GM12872 (cell line): Measurements from ENCODE around the gene ITIH4.

Source experiments
- TF ChIP-seq, protein P1 (sequence below): IDR thresholded peaks from 3 replicates; pipeline ENCODE4 v1.5.1; 2011; ENCODE audit warnings: low read depth, mild to moderate bottlenecking, low read length, moderate library complexity; ENCODE audit not compliant: insufficient read depth

The ITIH4 gene

DNA sequence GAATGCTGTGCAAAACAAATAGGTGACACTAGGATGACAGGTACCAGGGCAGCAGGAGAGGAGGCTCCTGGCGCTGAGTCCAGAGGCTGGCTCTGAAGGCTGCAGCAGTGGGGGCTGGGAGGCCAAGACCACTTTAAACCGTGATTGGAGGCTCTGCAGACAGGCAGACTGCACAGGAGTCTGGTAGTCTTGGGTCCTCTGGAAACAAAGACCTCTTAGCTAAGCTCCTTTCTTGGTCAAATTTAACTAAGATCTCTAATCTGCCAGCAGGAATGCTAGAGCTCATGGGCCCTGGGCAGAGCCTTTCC lies 8.8 kb upstream of the ITIH4 start:
- TF ChIP-seq, protein P1, sequence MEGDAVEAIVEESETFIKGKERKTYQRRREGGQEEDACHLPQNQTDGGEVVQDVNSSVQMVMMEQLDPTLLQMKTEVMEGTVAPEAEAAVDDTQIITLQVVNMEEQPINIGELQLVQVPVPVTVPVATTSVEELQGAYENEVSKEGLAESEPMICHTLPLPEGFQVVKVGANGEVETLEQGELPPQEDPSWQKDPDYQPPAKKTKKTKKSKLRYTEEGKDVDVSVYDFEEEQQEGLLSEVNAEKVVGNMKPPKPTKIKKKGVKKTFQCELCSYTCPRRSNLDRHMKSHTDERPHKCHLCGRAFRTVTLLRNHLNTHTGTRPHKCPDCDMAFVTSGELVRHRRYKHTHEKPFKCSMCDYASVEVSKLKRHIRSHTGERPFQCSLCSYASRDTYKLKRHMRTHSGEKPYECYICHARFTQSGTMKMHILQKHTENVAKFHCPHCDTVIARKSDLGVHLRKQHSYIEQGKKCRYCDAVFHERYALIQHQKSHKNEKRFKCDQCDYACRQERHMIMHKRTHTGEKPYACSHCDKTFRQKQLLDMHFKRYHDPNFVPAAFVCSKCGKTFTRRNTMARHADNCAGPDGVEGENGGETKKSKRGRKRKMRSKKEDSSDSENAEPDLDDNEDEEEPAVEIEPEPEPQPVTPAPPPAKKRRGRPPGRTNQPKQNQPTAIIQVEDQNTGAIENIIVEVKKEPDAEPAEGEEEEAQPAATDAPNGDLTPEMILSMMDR: no peak

DNA sequence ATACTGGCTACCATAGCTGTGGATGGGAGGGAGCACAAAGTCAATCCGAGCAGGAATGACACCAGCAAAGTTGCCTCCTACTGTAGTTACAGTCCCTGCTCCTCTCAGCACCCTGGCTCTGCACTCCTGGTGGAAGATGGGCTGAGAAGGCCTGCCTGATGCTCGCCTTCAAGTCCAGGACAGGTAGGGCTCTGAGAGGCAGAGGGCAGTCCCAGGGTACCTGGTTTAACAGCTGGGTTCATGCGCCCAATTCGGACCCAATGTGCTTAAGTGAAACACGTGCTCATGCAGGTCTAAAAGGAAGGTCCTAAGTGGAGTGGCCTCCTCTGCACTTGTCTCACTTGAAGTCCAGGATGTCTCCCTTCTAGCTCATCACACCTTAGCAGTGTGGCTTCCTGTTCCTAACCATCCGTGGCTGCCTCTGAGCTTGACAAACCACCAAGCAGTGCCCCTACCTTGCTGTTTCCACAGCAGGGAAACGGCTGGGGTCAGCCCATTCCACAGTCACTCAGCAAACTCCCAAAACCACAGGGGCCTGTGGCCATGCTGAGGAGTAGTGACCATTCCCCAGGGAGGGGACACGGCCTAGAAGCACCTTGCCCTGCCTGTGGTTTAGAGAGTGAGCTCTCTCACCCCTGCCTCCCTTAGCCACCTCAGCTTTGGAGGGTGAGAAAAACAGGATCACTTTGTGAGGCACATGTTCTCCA lies 8.2 kb upstream of the ITIH4 start:
- TF ChIP-seq, protein P1: no peak

DNA sequence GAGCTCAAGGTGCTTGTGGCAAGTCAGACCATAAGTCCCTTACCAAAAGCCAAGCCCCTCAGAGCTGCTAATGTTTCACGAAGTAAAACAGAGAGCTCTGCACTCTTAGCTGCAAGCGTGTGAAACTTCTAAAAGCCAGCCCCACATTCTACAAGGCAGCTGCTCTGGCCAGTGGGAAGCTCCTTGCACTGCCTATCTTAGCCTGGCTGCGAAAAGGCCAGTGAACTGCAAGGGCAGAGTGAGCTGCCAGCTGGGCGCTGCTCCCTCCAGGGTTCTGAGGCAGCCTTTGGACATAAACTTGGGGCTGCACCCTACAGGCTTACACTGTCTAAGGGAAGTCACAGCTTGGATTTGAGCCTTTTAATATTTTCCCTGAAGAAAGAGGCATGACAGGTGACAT lies 6.5 kb upstream of the ITIH4 start:
- TF ChIP-seq, protein P1: no peak

DNA sequence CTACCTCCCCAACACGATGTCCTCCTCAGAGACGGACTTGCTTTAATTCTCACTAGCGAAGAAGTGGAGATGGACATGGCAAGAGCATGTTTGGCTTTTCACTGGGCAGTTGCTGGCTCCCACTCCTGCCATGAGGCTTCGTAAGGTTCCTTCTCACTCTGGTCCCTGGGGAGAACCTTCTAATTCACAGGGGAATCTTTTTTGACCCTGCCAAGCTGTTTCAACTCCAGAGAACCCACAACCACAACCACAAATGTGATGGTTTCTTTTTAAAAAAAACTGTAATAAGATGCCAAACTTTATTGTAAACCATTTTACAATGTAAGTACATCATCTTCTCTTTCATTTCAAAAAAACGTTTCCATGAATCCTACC lies 6.0 kb upstream of the ITIH4 start:
- TF ChIP-seq, protein P1: no peak

DNA sequence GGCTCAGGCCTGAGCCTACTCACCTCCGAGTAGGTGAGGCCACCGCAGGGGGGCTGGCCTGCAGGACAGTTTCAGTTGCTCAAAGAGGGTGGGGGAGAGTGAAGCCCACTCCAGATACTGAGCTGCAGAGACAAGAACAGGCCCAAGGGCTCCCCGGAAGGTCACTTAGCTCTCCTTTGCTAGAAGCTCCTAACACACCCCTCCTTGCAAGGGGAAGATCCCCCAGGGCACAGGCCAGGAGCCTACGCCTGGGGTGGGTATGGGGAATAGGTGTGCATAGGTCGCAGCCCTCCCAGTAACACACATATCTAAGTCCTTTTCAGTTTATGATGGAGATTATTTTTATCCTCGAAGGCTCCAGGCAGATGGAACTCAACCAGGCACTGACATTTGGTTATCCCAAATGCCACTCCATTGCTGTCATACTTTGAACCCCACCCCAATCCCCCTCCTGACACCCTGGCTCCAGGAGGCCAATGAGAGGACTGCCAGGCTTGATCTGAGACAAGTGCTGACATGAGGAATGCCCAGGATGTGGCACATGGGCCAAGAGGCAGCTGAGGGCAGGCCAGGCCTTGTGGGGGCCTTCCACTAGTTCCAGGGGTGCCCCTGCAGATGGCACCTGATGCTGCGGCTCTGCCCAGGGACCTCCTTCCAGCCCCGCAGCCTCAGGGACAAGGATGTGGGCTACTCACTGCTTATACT lies 5.4 kb upstream of the ITIH4 start:
- TF ChIP-seq, protein P1: no peak

DNA sequence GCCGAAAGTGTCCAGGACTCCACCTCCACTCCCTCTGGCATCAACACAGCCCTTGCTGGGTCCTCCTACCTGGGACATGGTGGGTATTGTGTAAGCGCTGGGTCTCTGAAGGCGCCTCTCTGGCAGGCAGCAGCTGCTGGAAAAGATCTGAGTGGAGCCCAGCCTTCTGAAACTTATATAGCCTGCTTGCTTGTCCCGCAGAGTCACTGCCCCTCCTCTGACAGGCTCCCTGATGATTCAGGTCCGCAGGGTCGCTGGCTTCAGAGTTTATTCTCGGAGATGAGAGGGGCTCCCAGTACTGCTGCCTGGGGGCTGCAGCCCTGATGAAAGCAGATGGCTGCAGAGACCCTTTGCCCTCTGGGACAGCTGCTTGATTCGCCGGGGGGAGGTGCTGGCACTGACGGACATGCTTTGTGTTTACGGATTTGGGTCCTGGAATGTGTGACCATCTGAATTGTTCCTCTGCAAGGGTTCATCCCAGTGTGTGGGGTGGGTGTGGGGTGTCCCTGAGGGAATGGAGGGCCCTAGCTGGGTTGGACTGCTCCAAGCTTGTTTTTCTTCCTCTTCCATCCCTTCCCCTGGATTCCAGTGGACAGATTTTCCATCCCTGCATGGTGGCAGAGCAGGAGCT lies 4.5 kb upstream of the ITIH4 start, which contains the start of gene MUSTN1:
Gene MUSTN1 (minus strand): TSS at position 149 of the 631 bp plus-strand sequence. CDS start 71 bp downstream, at position 78.
- TF ChIP-seq, protein P1: no peak

DNA sequence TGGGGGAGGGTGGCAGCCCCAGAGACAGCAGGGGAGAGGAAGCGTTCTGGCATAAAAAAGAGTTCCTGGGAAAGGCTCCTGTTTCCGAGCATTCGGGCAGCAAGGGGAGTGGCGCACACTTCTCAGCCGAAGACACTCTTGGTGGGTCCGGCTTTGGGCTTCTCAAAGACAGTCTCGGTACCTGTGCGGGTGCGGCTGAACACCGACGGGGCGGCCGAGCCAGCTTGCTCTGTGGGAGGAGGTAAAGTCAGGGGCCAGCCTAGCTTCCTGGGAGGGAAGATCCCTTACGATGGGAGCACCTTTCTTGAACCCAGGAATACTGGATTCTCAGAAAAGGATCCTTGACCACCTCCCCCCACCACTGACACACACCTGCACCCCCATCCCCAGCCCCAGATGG lies 2.7 kb upstream of the ITIH4 start:
- TF ChIP-seq, protein P1: no peak
